H9 (cell line): Measurements from ENCODE around the gene OR5AN1. TPM values are rescaled to one million over a fixed set of nuclear protein-coding genes. Genes with fewer than 3 reads are reported as not detected.

Source experiments
- DNase-seq: peaks from one replicate; pipeline ENCODE4 v3.0.0-alpha.2; 2017
- H2AFZ ChIP-seq: one replicate; pipeline ENCODE4 v1.6.1; 2013; ENCODE audit warnings: mild to moderate bottlenecking, low read length, control low read depth, moderate library complexity
- H2AK5ac ChIP-seq: 2 replicates; pipeline ENCODE4 v1.6.1; 2013; ENCODE audit warnings: low read length, control low read depth, mixed read lengths; ENCODE audit not compliant: insufficient read length
- H2BK120ac ChIP-seq: one replicate; pipeline ENCODE4 v1.6.1; 2013; ENCODE audit warnings: low read depth, mild to moderate bottlenecking, low read length, control low read depth, inconsistent platforms; ENCODE audit not compliant: poor library complexity, severe bottlenecking
- H2BK12ac ChIP-seq: 2 replicates; pipeline ENCODE4 v1.6.1; 2013; ENCODE audit warnings: low read length, control low read depth, mixed read lengths, low read depth; ENCODE audit not compliant: insufficient read length
- H2BK15ac ChIP-seq: 2 replicates; pipeline ENCODE4 v1.6.1; 2013; ENCODE audit warnings: low read depth, low read length, control low read depth
- H2BK20ac ChIP-seq: one replicate; pipeline ENCODE4 v1.6.1; 2013; ENCODE audit warnings: low read depth, mild to moderate bottlenecking, low read length, control low read depth, inconsistent platforms; ENCODE audit not compliant: poor library complexity, severe bottlenecking
- H2BK5ac ChIP-seq: 2 replicates; pipeline ENCODE4 v1.6.1; 2013; ENCODE audit warnings: low read length, control low read depth, mixed read lengths; ENCODE audit not compliant: insufficient read length
- H3K14ac ChIP-seq: 2 replicates; pipeline ENCODE4 v1.6.1; 2013; ENCODE audit warnings: low read length, control low read depth; ENCODE audit not compliant: insufficient read depth
- H3K18ac ChIP-seq: 2 replicates; pipeline ENCODE4 v1.6.1; 2013; ENCODE audit warnings: low read depth, mild to moderate bottlenecking, mixed read lengths, low read length, control low read depth; ENCODE audit not compliant: insufficient read length
- H3K23ac ChIP-seq: 2 replicates; pipeline ENCODE4 v1.6.1; 2013; ENCODE audit warnings: low read length, control low read depth, mixed read lengths, low read depth; ENCODE audit not compliant: insufficient read length
- H3K23me2 ChIP-seq: 2 replicates; pipeline ENCODE4 v1.6.1; 2013; ENCODE audit warnings: low read depth, mild to moderate bottlenecking, mixed read lengths, low read length, control low read depth; ENCODE audit not compliant: insufficient read length, poor library complexity, severe bottlenecking
- H3K27ac ChIP-seq: 2 replicates; pipeline ENCODE4 v1.5.1; 2013; ENCODE audit warnings: low read length, control low read depth, mixed read lengths, low read depth; ENCODE audit not compliant: insufficient read length
- H3K27me3 ChIP-seq: 2 replicates; pipeline ENCODE4 v1.6.1; 2013; ENCODE audit warnings: low read length, control low read depth, inconsistent platforms; ENCODE audit not compliant: insufficient read depth
- H3K4ac ChIP-seq: 2 replicates; pipeline ENCODE4 v1.6.1; 2013; ENCODE audit warnings: low read depth, mild to moderate bottlenecking, control low read depth, inconsistent platforms, low read length, moderate library complexity
- H3K4me1 ChIP-seq: 2 replicates; pipeline ENCODE4 v1.6.1; 2013; ENCODE audit warnings: low read length, control low read depth, inconsistent platforms; ENCODE audit not compliant: insufficient read depth
- H3K4me2 ChIP-seq: 2 replicates; pipeline ENCODE4 v1.6.1; 2013; ENCODE audit warnings: low read length, control low read depth, mixed read lengths; ENCODE audit not compliant: insufficient read length, insufficient read depth
- H3K56ac ChIP-seq: 2 replicates; pipeline ENCODE4 v1.6.1; 2013; ENCODE audit warnings: low read depth, mild to moderate bottlenecking, mixed read lengths, low read length, control low read depth; ENCODE audit not compliant: insufficient read length
- H3K79me1 ChIP-seq: 2 replicates; pipeline ENCODE4 v1.6.1; 2013; ENCODE audit warnings: low read depth, mild to moderate bottlenecking, moderate library complexity, low read length, control low read depth, inconsistent platforms; ENCODE audit not compliant: insufficient read depth, poor library complexity, severe bottlenecking
- H3K79me2 ChIP-seq: 2 replicates; pipeline ENCODE4 v1.6.1; 2013; ENCODE audit warnings: low read length, control low read depth, inconsistent platforms; ENCODE audit not compliant: insufficient read depth
- H3K9ac ChIP-seq: 2 replicates; pipeline ENCODE4 v1.6.1; 2013; ENCODE audit warnings: low read length, control low read depth, mixed read lengths; ENCODE audit not compliant: insufficient read length; ENCODE audit errors: extremely low read depth
- H3K9me3 ChIP-seq: one replicate; pipeline ENCODE4 v1.6.1; 2013; ENCODE audit warnings: low read depth, low read length, inconsistent platforms; ENCODE audit not compliant: control insufficient read depth
- H3T11ph ChIP-seq: one replicate; pipeline ENCODE4 v1.6.1; 2013; ENCODE audit warnings: mild to moderate bottlenecking, low read length, control low read depth, inconsistent platforms
- H4K20me1 ChIP-seq: one replicate; pipeline ENCODE4 v1.6.1; 2013; ENCODE audit not compliant: control insufficient read depth, insufficient read length, insufficient read depth
- H4K5ac ChIP-seq: 2 replicates; pipeline ENCODE4 v1.6.1; 2013; ENCODE audit warnings: low read depth, mild to moderate bottlenecking, mixed read lengths, low read length, control low read depth; ENCODE audit not compliant: insufficient read length
- H4K8ac ChIP-seq: replicated peaks from 2 replicates; pipeline ENCODE4 v1.6.1; 2013; ENCODE audit warnings: low read length, control low read depth, mixed read lengths, low read depth; ENCODE audit not compliant: insufficient read length
- H4K91ac ChIP-seq: 2 replicates; pipeline ENCODE4 v1.6.1; 2013; ENCODE audit warnings: low read depth, mild to moderate bottlenecking, moderate library complexity, mixed read lengths, low read length, control low read depth; ENCODE audit not compliant: insufficient read length
- H3K27ac Mint-ChIP-seq, 3 experiments: 2 replicates in 2 of 3; 3 replicates in 1 of 3; pipeline ENCODE4 v1.8.0; 2020 to 2021; ENCODE audit warnings: mixed read lengths in 3 of 3, mild to moderate bottlenecking in 1 of 3, moderate library complexity in 1 of 3
- H3K27me3 Mint-ChIP-seq: 2 replicates; pipeline ENCODE4 v1.8.0; 2021; ENCODE audit warnings: low read depth, mild to moderate bottlenecking, moderate library complexity, mixed read lengths
- H3K36me3 Mint-ChIP-seq, 3 experiments: 2 replicates in 2 of 3; 3 replicates in 1 of 3; pipeline ENCODE4 v1.8.0; 2020 to 2021; ENCODE audit warnings: low read depth in 3 of 3, mixed read lengths in 3 of 3; ENCODE audit not compliant: insufficient read depth in 1 of 3
- H3K4me1 Mint-ChIP-seq, 2 experiments: 2 replicates each; pipeline ENCODE4 v1.8.0; 2020; ENCODE audit warnings: mixed read lengths in 2 of 2
- H3K4me3 Mint-ChIP-seq, 2 experiments: 2 replicates in 1 of 2; 3 replicates in 1 of 2; pipeline ENCODE4 v1.8.0; 2020 to 2021; ENCODE audit warnings: mild to moderate bottlenecking in 2 of 2, mixed read lengths in 2 of 2, moderate library complexity in 1 of 2
- H3K9me3 Mint-ChIP-seq, 2 experiments: 2 replicates in 1 of 2; 3 replicates in 1 of 2; pipeline ENCODE4 v1.8.0; 2020; ENCODE audit warnings: mild to moderate bottlenecking in 2 of 2, mixed read lengths in 2 of 2, moderate library complexity in 1 of 2
- CTCF ChIP-seq: fragments of 200-600 bp; sonication (generic); conservative IDR thresholded peaks from 3 replicates; pipeline ENCODE4 v1.8.0; 2021; ENCODE audit warnings: antibody characterized with exemption, mild to moderate bottlenecking
- total RNA-seq: library from RNA; stranded (reverse); gene quantifications from 2 replicates; pipeline ENCODE4 v1.2.1, GENCODE V29; 2021

Gene OR5AN1
- total RNA-seq, 1 experiment from 2014 or later: not detected

GRCh38 chr11:59403546-59403945 lies 44.9 kb downstream of the OR5AN1 start:
- Histone ChIP-seq H4K8ac (no peak overlapping the region), H2BK12ac (no peak overlapping the region), H3K79me1 (no peaks in the 10 kb centered on the region), H3K27ac (no peak overlapping the region), H4K91ac (no peak overlapping the region), H4K5ac (no peak overlapping the region), H3K23me2 (no peaks in the 10 kb centered on the region), H2BK5ac (no peak overlapping the region), H2AFZ (no peak overlapping the region), H3T11ph (no peak overlapping the region), H3K56ac (no peak overlapping the region), H3K23ac (no peak overlapping the region), H2AK5ac (no peak overlapping the region), H3K9ac (no peak overlapping the region), H3K14ac (no peak overlapping the region), H3K18ac (no peak overlapping the region), H3K4ac (no peak overlapping the region), H3K4me1 (no peaks in the 10 kb centered on the region), H2BK120ac (no peak overlapping the region), H3K9me3 (peaks cover 30% of the 10 kb centered on the region), H4K20me1 (no peaks in the 10 kb centered on the region), H3K4me2 (no peak overlapping the region), H2BK20ac (no peak overlapping the region), H2BK15ac (no peak overlapping the region), H3K79me2 (no peaks in the 10 kb centered on the region), H3K27me3 (no peaks in the 10 kb centered on the region)
- no peak for DNase-seq
- H3K9me3 Mint-ChIP-seq: peaks cover 69% of the 10 kb centered on the region in 2 experiments
- no peak overlapping the region for H3K4me3 Mint-ChIP-seq
- peaks cover 4 to 6% (median 5%) of the 10 kb centered on the region in 3 experiments; a peak in 5 of 7 replicates for H3K36me3 Mint-ChIP-seq
- H3K4me1 Mint-ChIP-seq: no peaks in the 10 kb centered on the region
- H3K27ac Mint-ChIP-seq: no peak overlapping the region
- TF ChIP-seq CTCF: no peak
- H3K27me3 Mint-ChIP-seq: no peaks in the 10 kb centered on the region; the same call in 1 of the 2 replicates
